Esophagus squamous epithelium (tissue), 5 donors: ENCODE results near the gene PRRG3. TPM values are rescaled to one million over a fixed set of nuclear protein-coding genes. Genes with fewer than 3 reads are reported as not detected.

Experiments used
- DNase-seq: peaks from one replicate; lab custom pipeline; 2025; lab: John Stamatoyannopoulos, UW
- H3K27ac ChIP-seq, 4 donors: fragments of 200-600 bp; sonication (generic); one replicate each; pipeline ENCODE4 v1.5.1; 2016 to 2019; ENCODE audit warnings: mild to moderate bottlenecking in 1 of 4
- H3K27me3 ChIP-seq, 4 donors: fragments of 200-600 bp; sonication (generic); 1 replicate in 3 of 4; 2 replicates in 1 of 4; pipeline versions ENCODE4 v1.5.1 to v1.6.0; 2017 to 2021; ENCODE audit warnings: antibody characterized with exemption in 1 of 4
- H3K36me3 ChIP-seq, 3 donors: fragments of 200-600 bp; sonication (generic); one replicate each; pipeline ENCODE4 v1.5.1; 2016 to 2019
- H3K4me1 ChIP-seq, 3 donors: fragments of 200-600 bp; sonication (generic); one replicate each; pipeline ENCODE4 v1.5.1; 2017 to 2019
- H3K4me3 ChIP-seq, 4 donors: fragments of 200-600 bp; sonication (generic); 1 replicate in 3 of 4; 2 replicates in 1 of 4; pipeline ENCODE4 v1.5.1; 2016 to 2019; ENCODE audit warnings: mild to moderate bottlenecking in 2 of 4, moderate library complexity in 1 of 4
- H3K9me3 ChIP-seq, 3 donors: fragments of 200-600 bp; sonication (generic); one replicate each; pipeline ENCODE4 v1.5.1; 2016 to 2019
- CTCF ChIP-seq, 6 experiments: fragments of 450-650 bp in 4 of 6; fragments of 200-600 bp in 2 of 6; sonication (generic) in 2 of 6; IDR thresholded peaks; one replicate each; pipeline ENCODE4 v1.5.1; 2016 to 2019; ENCODE audit warnings: antibody characterized with exemption in 6 of 6, mild to moderate bottlenecking in 4 of 6, moderate library complexity in 4 of 6
- POLR2A ChIP-seq, 4 donors: fragments of 450-650 bp; IDR thresholded peaks; one replicate each; pipeline ENCODE4 v1.6.1; 2017; ENCODE audit warnings: antibody characterized with exemption in 4 of 4, mild to moderate bottlenecking in 4 of 4, moderate library complexity in 3 of 4
- WGBS, 2 donors: methylation state at CpG; one replicate each; pipeline ENCODE4 v1.1.5; 2018; 5-methylcytosine and 5-hydroxymethylcytosine counted together
- intact Hi-C: fragments of 100-400 bp; cut with DNase I; formaldehyde crosslinking; loops from one replicate; pipeline ENCODE4 v1.15.0; 2022
- total RNA-seq, 4 donors: library from RNA; depleted of rRNA; stranded (reverse); fragments of >200 nt; gene quantifications; one replicate each; pipeline ENCODE4 v1.1.0, GENCODE V29; 2016
- donor health status: DM: yes; HTN: yes; CAD: no.

PRRG3 gene
- total RNA-seq, 4 donors from 2014 or later: 0.15 to 1.1 (median 0.41) TPM; not detected in 1

GRCh38 chrX:151754047-151754429 lies 58.8 kb downstream of the PRRG3 start:
- DNase-seq: no peak
- TF ChIP-seq POLR2A (IDR thresholded peaks at IDR 0.05) (no peak), CTCF (IDR thresholded peaks at IDR 0.05) (no peak)
- intact Hi-C loops: loop anchor here (5.0 kb wide), 1 partner anchor 883 kb away; the partner anchor contains the start of gene GABRQ
- WGBS, 2 donors: 63% methylated on average over 6 of the region's 6 CpGs; no CpG with 5 or more reads in 1 of the 2 donors
- H3K27ac ChIP-seq: peak overlapping the region in 3 of 4 donors; percentile 3 to 57 (median 28)
- no peaks in the 10 kb centered on the region for H3K9me3 ChIP-seq
- no peaks in the 10 kb centered on the region for H3K27me3 ChIP-seq
- no peak overlapping the region for H3K4me3 ChIP-seq
- peaks cover 0 to 18% (median 5%) of the 10 kb centered on the region in 3 donors for H3K4me1 ChIP-seq
- H3K36me3 ChIP-seq: no peaks in the 10 kb centered on the region

GRCh38 chrX:151754641-151755215 lies 59.5 kb downstream of the PRRG3 start:
- H3K4me1 ChIP-seq: peaks cover 0 to 18% (median 5%) of the 10 kb centered on the region in 3 donors
- TF ChIP-seq CTCF (IDR thresholded peaks at IDR 0.05) (no peak), POLR2A (IDR thresholded peaks at IDR 0.05) (no peak)
- WGBS, 2 donors: 51 to 57% methylated on average over 5 to 11 of the region's 11 CpGs
- DNase-seq: no peak
- H3K4me3 ChIP-seq: no peak overlapping the region
- no peaks in the 10 kb centered on the region for H3K36me3 ChIP-seq
- H3K27me3 ChIP-seq: no peaks in the 10 kb centered on the region
- intact Hi-C loops: loop anchor here (5.0 kb wide), 1 partner anchor 883 kb away; the partner anchor contains the start of gene GABRQ
- H3K27ac ChIP-seq: peak overlapping the region in 2 of 4 donors; percentile 3 to 57
- no peaks in the 10 kb centered on the region for H3K9me3 ChIP-seq

Other genes starting within 250 kb of the PRRG3 start
- not detected for gene PASD1, start 131.8 kb upstream of the PRRG3 start, total RNA-seq
- gene FATE1, start 20.6 kb downstream of the PRRG3 start, total RNA-seq: not detected
- not detected for gene CNGA2, start 39.3 kb downstream of the PRRG3 start, total RNA-seq
- not detected for gene MAGEA4, start 217.4 kb downstream of the PRRG3 start, total RNA-seq